DMS53 (cell line): ENCODE results near the gene CRIP3.

Experiments
- DNase-seq: peaks from one replicate; lab custom pipeline; 2025; lab: John Stamatoyannopoulos, UW

Gene CRIP3

DNA sequence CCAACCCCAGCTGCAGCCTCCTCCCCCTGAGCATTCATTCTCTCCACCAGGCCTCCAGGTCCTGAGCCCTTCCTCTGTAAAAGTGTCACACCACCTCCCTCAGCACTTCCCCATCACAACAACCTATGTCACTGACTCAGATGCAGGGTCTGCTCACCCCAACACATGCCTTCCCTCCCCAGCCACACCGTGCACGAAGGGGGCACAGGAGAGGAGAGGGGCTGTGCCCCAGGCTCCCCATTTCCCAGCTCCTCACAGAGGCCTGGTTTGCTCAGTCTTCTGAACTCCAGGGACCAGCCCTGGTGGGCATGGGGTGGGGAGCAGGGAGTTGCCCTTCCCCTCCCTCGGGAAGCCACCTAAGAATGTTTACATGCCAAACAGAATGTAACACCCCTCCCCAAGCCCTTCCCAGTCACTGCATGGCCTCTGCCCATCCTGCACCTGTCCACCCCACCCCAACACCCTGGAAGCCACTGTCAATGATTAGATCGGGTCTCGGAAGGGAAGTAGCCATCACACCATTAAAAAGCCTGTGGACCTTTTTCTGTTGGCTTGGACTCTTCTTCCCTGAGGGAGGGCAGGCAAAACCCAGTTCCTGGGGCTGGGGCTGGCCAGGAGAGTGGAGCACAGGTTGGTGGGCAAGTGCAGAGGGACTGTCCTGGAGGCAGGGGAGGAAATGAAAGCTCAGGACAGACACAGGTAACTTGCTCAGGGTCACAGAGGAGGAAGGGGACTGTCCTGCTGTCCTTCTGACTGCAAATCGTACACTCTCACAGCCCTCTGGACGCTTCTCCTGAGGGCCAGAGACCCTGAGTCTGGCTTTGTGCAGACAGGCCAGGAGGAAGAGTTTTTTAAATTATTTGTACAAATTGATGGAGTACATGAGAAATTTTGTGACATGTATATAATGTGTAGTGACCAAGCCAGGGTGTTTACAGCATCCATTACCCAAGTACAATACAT is 20.6 kb downstream of the CRIP3 start:
- no peak for DNase-seq

DNA sequence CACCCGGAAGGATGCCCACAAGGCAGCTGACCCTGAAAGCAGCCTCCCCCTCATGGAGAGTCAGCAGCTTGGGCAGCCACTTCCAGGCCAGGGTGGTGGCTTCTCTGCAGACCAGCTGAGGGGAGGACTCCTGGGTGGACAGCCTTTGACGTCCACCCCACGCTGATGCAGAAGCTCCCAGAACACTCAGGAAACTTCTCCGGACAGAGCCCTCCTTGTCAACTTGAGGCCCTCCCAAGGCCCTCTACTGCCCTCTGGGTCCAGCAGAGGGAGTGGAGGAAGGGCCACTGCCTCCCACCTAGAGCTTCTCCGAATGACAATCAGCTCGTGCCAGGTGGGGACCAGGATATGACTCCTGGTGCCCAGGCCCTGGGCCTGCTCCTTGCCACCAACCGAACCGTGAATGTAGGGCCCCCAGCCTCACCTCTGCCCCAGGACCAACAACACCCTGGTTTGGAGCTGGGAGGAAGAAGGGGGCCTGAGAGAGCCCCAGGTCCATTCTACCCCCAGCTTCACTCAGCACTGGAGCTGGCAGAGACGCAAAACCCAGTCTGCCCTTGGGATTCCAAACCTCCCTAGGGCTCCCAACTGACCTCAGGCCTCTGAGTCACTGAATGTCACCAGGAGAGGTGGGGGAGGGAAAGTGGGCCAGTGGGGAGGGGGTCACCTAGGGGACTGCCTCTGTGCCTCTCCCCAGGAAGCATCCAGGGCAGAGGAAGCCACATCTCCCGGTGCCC is 21.5 kb downstream of the CRIP3 start:
- no peak for DNase-seq

DNA sequence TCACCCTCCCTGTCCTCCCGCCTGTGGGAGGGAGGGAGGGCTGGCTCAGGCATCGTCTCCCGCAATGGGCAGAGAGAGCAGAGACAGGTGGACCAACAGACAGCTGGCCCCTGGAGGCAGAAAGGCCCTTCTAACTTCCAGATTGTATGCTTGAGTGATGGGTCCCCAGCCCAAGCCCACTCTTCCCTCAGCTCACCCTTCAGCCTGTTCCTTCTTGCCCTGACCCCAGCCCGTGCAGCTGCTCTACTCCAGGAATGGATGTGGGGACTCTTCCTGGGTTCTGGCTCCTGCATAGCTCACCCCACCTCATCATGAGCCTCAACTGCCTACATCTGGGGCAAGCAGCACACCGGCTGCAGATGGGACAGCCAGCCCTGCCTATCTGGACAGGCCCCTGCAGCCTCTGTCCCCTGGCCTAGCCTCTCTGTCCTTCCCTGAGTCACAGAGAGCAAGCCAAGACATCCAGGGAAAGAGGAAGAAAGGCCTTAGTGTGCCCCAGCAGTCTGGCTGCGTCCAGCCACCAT is 22.1 kb downstream of the CRIP3 start:
- DNase-seq, result no peak

DNA sequence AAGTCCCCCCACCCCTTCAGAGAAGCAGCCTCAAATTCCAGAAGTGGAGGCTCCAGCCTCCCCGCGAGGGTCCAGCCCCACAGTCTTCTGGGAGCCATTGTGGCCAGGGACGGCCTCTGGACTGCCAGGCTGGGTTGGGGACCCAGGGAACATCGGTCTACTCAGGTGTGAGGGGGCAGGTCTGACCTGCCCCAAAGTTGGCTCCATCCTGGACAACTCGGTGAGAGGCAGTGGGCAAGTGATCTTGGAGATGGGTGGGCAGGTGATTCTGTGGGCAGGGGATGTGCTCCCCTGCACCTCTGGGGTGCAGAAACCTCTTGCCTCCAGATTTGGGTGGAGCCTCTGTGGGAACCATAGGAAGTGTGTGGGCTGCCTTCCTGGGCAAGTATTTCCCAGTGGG is 22.8 kb downstream of the CRIP3 start:
- no peak for DNase-seq

DNA sequence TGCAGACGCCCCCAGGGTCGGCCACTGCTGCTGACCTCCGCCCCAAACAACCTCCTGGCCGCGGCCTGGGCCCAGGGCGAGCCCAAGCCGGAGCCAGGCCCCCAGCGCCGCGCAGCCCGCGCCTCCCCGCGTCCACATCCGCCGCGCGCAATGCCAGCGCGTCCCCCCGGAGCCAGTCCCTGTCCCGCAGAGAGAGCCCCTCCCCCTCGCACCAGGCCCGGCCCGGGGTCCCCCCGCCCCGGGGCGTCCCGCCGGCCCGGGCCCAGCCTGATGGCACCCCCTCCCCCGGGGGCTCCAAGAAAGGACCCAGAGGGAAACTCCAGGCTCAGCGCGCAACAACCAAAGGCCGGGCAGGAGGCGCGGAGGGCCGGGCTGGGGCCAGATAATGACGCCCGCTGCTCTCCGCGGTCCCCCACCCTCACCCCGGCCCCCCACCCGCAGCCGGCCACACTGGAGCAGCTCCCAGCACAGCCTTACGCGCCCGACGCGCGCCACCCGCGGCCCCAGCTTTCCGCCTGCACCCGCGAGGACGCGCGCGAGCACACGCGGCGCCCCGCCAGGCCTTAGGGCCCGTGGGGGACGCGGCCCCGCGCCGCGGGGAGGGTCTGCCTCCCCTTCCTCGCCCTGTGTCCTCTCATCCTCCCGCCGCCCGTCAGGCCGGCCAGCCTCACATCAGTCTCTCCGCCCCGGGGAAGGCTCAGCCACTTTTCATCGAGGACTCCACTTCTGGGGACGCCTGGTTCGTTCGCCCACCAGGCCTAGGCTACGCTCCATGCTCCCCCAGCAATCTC is 23.4 kb downstream of the CRIP3 start:
- DNase-seq, result no peak

DNA sequence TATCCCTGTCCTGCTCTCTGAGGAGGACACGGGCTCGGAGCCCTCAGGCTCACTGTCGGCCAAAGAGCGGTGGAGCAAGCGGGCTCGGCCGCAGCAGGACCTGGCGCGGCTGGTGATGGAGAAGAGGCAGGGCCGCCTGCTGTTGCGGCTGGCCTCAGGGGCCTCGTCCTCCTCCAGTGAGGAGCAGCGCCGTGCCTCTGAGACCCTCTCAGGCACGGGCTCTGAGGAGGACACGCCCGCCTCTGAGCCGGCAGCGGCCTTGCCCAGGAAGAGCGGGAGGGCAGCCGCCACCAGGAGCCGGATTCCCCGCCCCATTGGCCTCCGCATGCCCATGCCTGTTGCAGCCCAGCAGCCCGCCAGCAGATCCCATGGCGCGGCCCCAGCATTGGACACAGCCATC is 24.7 kb downstream of the CRIP3 start:
- peak; percentile 67 for DNase-seq

DNA sequence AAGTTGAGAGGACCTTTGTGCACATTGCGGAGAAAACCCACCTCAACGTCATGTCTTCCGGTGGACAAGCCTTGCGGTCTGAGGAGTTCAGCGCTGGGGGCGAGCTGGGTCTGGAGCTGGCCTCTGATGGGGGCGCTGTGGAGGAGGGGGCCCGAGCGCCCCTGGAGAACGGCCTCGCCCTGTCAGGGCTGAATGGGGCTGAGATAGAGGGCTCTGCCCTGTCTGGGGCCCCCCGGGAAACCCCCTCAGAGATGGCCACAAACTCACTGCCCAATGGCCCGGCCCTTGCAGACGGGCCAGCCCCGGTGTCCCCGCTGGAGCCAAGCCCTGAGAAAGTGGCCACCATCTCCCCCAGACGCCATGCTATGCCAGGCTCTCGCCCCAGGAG is 25.1 kb downstream of the CRIP3 start:
- no peak for DNase-seq

DNA sequence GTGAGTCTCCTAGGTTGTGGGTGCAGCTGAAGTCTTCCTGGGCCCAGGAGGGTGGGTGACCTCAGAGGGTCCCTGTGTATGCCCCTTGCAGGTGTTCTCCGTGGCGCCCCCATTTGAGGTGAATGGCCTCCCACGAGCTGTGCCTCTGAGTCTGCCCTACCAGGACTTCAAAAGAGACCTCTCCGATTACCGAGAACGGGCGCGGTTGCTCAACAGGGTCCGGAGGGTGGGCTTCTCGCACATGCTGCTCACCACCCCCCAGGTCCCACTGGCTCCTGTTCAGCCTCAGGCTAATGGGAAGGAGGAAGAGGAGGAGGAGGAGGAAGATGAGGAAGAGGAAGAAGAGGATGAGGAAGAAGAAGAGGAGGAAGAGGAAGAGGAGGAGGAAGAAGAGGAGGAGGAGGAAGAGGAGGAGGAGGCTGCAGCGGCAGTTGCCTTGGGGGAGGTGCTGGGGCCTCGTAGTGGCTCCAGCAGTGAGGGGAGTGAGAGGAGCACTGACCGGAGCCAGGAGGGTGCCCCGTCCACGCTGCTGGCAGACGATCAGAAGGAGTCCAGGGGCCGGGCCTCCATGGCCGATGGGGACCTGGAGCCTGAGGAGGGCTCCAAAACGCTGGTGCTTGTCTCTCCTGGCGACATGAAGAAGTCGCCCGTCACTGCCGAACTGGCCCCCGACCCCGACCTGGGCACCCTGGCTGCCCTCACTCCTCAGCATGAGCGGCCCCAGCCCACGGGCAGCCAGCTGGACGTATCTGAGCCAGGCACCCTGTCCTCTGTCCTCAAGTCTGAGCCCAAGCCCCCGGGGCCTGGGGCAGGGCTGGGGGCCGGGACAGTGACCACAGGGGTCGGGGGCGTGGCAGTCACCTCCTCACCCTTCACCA is 25.8 kb downstream of the CRIP3 start:
- DNase-seq, result no peak

DNA sequence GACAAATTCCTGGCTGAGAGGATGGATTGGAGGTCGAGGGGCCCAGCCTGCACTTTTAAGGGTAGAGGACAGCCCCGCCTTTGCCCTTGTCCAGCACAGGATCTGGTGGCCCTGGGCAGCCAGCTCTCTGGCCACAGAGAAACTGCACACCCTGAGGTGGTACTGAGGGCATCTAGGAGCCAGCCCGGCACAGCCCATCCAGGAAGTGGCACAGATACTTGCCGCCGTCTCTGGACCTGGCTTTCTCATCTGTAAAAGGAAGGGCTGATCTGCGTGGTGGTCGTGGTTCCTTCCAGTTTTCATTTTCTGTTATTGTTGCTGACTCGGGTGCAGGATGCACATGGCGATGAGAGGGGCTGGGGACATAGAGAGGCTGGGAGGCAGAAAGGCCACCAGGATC is 26.6 kb downstream of the CRIP3 start:
- no peak for DNase-seq

DNA sequence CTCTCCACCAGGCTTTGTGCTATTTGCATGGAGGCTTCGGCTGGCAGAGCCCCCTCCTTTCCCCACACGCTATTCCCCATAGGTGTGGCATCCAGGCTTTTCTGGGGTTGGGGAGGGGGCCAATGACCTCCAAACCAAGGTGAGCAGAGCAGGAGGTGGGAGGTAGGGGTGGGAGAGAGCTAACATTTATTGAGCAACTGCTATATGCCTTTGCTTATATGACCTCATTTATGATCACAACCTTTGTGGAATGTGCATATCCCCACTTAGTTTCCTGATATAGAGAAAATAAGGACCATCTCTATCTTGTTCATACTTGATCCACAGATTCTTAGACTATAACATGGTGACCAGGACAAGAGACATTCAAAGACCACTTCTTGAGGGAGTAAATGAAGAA is 28.4 kb downstream of the CRIP3 start:
- DNase-seq, result no peak

DNA sequence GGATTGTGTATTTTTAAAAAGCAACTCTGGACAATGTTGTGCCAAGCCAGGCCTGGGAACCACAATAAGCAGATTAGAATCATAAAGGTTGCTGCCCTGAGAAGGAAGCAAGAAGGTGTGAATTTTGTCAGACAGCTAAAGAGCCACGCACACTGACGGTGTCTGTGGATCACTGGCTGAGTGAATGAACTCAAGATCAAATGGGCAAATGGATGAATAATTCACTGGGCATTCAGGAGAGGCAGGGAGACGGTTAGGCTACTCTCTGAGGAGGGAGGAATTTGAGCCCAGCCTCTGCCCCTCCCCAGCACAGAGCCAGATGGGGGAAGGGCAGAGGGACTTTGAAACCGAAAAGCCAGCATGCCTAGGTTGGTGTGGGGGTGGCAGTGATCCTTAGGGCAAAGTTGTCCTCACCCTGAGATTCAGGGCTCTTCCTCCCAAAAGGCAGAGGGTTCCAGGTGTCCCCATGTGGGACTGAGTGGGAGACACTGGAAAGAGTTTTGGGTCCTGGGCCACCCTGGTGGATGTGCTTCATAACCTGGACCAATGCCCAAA is 30.0 kb downstream of the CRIP3 start:
- no peak for DNase-seq

DNA sequence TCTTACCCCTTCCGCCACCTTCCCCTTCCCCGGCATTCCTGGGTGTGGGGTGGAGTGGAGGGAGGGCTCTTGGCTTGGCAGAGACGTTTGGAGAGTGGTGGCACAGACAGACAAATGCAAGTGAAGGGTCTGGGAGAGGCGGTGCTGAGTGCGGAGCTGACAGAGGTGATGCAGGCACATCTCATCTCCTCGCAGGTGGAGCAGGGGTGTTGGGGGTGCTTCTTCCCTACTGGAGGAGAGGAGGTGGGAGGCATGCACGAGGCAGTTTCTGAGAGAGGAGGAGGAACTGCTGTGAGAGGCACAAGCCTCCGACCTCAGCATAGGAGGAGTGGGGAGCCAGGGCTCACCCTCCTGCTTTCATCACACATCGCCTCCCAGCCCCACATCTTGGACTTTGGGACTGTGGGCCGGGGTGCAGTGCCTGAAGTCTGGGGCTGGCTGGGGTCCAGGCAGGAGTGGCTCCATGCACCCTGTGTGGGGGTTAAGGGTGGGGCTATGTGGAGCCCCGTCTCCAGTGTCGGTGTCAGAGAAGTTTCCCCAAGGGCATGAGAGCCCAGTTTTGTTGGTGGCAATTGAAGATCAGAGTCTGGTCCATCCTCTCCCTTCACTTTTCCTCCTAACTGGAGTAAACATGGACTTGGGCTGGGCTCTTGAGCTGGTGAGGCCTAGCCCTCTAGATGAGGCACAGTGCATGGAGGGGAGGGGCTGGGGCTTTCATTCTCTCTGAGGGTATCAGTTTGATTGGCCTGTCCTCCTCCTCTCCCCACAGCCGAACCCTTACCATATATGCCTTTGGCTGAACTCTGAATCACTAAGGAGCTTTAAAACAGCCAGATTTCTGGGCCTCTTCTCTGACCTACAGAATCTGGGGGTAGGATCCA is 30.7 kb downstream of the CRIP3 start:
- no peak for DNase-seq

DNA sequence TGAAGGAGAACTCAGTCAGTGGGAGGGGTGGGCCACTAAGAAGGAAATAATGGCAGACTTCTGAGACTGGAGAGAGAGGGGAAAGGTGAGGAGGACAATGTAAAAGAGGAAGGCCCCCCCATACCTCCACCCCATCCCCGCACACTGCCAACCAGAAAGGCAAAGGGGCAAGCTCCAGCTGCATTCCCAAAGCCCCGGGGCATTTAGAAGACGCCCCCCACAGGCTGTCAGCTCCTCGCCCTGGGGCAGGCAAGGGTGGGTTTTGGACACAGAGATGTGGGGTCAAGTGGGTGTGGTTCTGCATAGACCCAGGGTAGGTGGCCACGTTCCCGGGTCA is 31.4 kb downstream of the CRIP3 start:
- no peak for DNase-seq

DNA sequence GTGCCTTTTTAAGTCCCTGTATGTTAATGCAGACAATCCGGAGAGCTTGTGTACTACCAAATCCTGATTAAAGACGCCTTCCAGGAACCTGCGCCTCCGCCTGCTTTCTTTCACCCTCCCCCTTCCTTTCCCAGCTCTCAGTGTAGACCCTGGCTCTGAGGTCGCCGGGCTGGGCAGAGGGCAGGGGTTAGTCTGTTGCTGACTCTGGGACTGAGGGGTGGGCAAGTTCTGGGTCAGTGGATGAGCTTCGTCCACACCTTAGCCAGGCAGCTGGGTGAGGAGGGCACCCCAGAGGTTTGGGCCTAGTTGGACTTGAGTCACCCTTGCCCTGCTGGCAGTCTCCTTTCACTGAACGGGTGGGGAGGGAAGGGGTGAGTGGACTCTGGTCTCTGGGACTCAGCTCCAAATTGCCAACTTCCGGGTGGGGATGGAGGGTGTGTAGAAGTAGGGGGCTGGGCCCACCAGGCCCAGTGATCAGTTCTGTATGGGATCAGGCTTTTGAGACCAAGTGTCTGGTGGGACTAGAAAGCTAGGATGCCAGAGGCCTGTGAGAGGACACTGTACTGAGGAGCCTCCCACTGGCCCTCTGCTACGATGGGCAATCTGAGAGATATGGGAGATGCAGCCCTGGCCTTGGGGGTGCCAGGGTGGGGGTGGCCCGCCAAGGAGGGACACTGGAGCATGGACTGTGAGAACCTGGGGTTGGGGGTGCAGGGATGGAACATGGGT is 31.9 kb downstream of the CRIP3 start:
- DNase-seq, result no peak

DNA sequence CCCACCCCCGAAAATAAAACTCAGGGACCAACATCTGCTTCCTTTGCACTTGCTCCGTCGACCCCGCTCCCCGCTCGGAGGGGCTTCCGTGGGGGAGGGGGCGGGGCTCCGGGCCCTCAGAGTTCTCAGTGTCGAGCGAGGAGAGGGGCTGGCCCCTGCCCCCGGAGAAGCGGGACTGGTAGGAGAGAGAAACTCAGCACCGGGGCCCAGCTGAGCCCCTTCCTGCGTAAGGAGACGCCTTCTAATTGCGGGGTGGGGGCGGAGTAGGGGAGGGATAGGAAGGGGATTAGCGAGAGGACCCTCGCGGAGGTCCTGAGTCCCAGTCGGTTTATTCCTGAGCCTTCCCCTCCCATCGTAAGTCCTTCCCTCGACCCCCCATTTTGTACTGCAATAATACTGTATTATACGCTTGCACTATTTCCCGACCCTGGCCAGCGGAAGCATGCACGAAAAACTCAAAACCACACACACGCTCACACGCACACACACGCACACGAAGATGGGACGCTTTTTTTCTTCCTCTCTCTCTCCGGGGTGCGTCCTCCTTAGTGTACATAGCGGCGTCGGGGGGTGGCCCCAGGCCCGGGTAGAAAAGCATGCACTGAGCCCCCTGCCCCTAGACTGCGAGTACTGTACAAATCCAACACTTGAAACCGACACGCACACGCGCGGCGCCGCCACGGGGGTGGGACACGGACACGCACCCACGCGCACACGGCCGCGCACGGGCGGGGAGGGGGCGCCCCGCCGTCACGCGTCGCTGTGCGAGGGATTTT is 32.6 kb downstream of the CRIP3 start:
- peak; percentile 47 for DNase-seq

DNA sequence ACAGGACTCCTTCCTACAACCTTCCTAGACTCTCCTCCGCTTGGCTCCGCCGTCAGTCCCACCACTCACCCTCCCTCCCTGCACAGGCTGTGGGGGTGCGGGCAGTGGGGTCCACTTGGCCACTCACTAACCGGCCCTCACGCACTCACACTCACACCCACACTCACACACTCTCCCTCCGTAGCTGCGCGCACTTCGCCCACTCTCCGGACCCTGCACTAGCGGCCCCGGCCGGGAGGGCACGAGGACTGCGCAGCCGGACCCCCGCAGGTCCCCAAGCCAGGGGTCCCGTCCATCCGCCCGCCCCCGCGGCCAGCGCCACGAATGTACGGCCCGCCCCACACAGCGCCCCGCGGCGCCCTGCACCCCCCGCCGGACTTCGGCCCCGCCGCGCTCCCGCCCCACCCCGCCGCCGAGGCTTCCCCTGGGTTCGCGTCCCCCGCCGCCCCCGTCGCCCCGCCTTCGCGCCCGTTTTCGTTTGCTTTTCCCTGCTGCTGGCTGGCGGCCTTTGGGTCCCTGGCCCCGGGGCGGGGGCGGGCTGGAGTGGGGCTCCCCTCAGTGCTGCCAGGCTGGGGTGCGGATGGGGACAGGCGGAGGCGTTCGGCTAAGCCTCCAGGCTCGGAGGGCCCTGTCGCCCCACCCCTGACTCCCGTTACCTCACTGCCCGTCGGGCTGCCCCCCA is 33.6 kb downstream of the CRIP3 start:
- peak; percentile 39 for DNase-seq

DNA sequence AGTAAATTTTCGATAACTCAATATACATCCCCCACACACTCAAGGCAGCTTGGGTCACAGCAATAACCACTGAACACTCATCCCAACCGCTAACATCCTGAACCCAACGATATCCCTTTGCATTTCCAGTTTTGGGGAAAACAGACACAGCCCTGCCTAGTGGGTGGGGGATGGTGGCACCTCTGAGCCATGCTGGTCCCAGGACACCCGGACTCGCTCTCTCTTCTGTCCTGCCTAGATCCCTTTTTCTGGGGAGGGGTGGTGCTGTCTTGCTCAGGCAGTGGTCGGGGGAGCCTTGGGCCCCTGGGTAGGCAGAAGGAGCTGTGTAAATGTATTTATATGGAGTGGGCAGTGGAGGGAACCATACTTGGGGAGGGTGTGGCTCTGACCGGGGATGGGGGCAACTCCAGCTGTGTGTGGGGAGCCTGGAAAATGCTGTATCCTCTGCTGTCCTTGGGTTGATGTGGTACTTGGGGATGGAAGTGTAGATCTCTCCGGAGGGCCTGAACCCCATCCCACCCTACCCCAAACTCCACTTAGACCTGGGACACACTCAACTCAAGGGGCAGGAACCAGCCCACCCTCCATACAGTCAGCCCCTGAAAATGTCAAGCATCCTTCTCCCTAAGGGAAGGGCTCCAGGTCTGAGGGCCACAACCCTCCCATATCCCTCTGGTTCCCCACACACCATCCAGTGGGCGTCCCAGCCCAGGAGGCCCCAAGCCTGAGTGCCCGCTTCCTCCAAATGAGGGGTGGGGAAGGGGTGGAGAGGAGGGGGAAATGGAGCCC is 34.3 kb downstream of the CRIP3 start:
- DNase-seq, result no peak
